ENCODE results near the gene SUN3. TPM values are rescaled to one million over a fixed set of nuclear protein-coding genes. Genes with fewer than 3 reads are reported as not detected.

Gene SUN3
- total and polyA plus RNA-seq, 9 of the 15 experiments (the other 6 are each of a cell fraction or from before 2014, with no cell fraction given) = 0.04 to 0.06 TPM; not detected in 7

DNA sequence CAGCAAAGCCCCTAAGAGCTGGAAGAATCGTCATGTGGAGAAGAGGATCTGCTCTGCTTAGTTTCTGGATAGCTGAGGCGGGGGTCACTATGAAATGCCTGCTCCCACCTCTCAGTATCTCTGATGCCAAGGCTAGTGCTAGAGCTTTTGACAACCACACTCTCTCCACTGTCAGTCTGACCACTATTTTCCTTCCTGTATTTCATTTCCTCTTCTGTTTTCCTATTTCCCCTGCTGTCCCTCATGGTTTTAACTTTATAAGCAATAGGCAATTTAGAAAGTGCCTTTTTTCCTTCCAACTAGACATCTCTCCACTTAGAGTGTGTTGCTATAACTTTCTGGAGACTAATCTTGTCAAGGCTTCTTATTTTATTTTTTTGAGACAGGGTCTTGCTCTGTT is 30.1 kb upstream of the SUN3 start:
- 0% methylated on average over 2 of the region's 2 CpGs for WGBS (ENCODE audit: insufficient coverage, low coverage, missing lambda C conversion rate)
- DNase-seq (ENCODE audit: extremely low read depth in 1 of 4, low spot score in 3 of 4) (no peak), FAIRE-seq (no peak), ATAC-seq (no peak)
- Histone ChIP-seq H3K9me1 (ENCODE audit: control insufficient read depth, insufficient read depth, low read length) (no peaks in the 10 kb centered on the region), H3K9ac (ENCODE audit: insufficient read depth in 1 of 2, low read depth in 2 of 2, low read length in 2 of 2) (no peak overlapping the region), H3K4me3 (no peak overlapping the region), H3K79me2 (ENCODE audit: control insufficient read depth, insufficient read depth, low read length) (no peaks in the 10 kb centered on the region), H3K27ac (ENCODE audit: extremely low read depth, low read depth, low read length) (no peak overlapping the region), H3K27me3 (ENCODE audit: control insufficient read depth in 2 of 2, insufficient read depth in 2 of 2, low read length in 2 of 2) (no peaks in the 10 kb centered on the region), H3K4me2 (ENCODE audit: insufficient read depth, low read length) (no peak overlapping the region), H2AFZ (ENCODE audit: low read depth, low read length) (no peak overlapping the region), H4K20me1 (replicated peaks; ENCODE audit: control insufficient read depth, insufficient read depth, low read length) (no peaks in the 10 kb centered on the region), H3K9me3 (replicated peaks; ENCODE audit: control insufficient read depth, insufficient read depth, low read depth, low read length) (no peaks in the 10 kb centered on the region), H3K36me3 (ENCODE audit: control insufficient read depth, insufficient read depth, low read length) (no peaks in the 10 kb centered on the region), H3K4me1 (replicated peaks in 1 of 2; ENCODE audit: control insufficient read depth in 2 of 2, insufficient read depth in 2 of 2, low read length in 2 of 2) (no peaks in the 10 kb centered on the region)
- in situ Hi-C loops (cut with MboI) = no loop called here
- intact Hi-C loops (cut with micrococcal nuclease) = no loop called here
- BruUV-seq (replicated peaks) = no TSS peak
- ChIA-PET POLR2A (no interaction called here), CTCF (ENCODE audit: low intra/inter-chr PET ratio) (no interaction called here)
- no peak for TF ChIP-seq POU5F1 (IDR thresholded peaks at IDR 0.05; ENCODE audit: borderline replicate concordance, low read depth, low read length, partially characterized antibody)

GRCh38 chr7:48053736-48054135 is 24.8 kb upstream of the SUN3 start:
- WGBS (ENCODE audit: insufficient coverage, low coverage, missing lambda C conversion rate) = 0% methylated on average over 2 of the region's 2 CpGs
- DNase-seq (ENCODE audit: extremely low read depth in 1 of 4, low spot score in 3 of 4) (no peak), ATAC-seq (no peak), FAIRE-seq (no peak)
- in situ Hi-C loops (cut with MboI) = no loop called here
- no TSS peak for BruUV-seq (replicated peaks)
- H3K79me2 ChIP-seq (ENCODE audit: control insufficient read depth, insufficient read depth, low read length) = no peaks in the 10 kb centered on the region
- no peaks in the 10 kb centered on the region for H3K9me1 ChIP-seq (ENCODE audit: control insufficient read depth, insufficient read depth, low read length)
- CTCF ChIA-PET (ENCODE audit: low intra/inter-chr PET ratio) = no interaction called here
- POLR2A ChIA-PET = no interaction called here
- no peaks in the 10 kb centered on the region for H3K9me3 ChIP-seq (replicated peaks; ENCODE audit: control insufficient read depth, insufficient read depth, low read depth, low read length)
- H2AFZ ChIP-seq (ENCODE audit: low read depth, low read length) = no peak overlapping the region
- no peak overlapping the region for H3K4me2 ChIP-seq (ENCODE audit: insufficient read depth, low read length)
- no peaks in the 10 kb centered on the region for H3K4me1 ChIP-seq (replicated peaks in 1 of 2; ENCODE audit: control insufficient read depth in 2 of 2, insufficient read depth in 2 of 2, low read length in 2 of 2)
- H3K9ac ChIP-seq (ENCODE audit: insufficient read depth in 1 of 2, low read depth in 2 of 2, low read length in 2 of 2) = no peak overlapping the region
- no peaks in the 10 kb centered on the region for H4K20me1 ChIP-seq (replicated peaks; ENCODE audit: control insufficient read depth, insufficient read depth, low read length)
- H3K4me3 ChIP-seq = no peak overlapping the region
- intact Hi-C loops (cut with micrococcal nuclease) = no loop called here
- H3K36me3 ChIP-seq (ENCODE audit: control insufficient read depth, insufficient read depth, low read length) = no peaks in the 10 kb centered on the region
- no peak overlapping the region for H3K27ac ChIP-seq (ENCODE audit: extremely low read depth, low read depth, low read length)
- H3K27me3 ChIP-seq (ENCODE audit: control insufficient read depth in 2 of 2, insufficient read depth in 2 of 2, low read length in 2 of 2) = peaks cover 6 to 8% of the 10 kb centered on the region in 2 experiments; a peak in 3 of 5 replicates
- TF ChIP-seq, protein P1, sequence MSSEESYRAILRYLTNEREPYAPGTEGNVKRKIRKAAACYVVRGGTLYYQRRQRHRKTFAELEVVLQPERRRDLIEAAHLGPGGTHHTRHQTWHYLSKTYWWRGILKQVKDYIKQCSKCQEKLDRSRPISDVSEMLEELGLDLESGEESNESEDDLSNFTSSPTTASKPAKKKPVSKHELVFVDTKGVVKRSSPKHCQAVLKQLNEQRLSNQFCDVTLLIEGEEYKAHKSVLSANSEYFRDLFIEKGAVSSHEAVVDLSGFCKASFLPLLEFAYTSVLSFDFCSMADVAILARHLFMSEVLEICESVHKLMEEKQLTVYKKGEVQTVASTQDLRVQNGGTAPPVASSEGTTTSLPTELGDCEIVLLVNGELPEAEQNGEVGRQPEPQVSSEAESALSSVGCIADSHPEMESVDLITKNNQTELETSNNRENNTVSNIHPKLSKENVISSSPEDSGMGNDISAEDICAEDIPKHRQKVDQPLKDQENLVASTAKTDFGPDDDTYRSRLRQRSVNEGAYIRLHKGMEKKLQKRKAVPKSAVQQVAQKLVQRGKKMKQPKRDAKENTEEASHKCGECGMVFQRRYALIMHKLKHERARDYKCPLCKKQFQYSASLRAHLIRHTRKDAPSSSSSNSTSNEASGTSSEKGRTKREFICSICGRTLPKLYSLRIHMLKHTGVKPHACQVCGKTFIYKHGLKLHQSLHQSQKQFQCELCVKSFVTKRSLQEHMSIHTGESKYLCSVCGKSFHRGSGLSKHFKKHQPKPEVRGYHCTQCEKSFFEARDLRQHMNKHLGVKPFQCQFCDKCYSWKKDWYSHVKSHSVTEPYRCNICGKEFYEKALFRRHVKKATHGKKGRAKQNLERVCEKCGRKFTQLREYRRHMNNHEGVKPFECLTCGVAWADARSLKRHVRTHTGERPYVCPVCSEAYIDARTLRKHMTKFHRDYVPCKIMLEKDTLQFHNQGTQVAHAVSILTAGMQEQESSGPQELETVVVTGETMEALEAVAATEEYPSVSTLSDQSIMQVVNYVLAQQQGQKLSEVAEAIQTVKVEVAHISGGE (CRISPR knock-in tag; IDR thresholded peaks at IDR 0.05) = no peak
- TF ChIP-seq VEZF1 (CRISPR knock-in tag; IDR thresholded peaks at IDR 0.05) (no peak), HMG20B (CRISPR knock-in tag; IDR thresholded peaks at IDR 0.05) (no peak), TEAD4 (IDR thresholded peaks at IDR 0.05; ENCODE audit: low read length) (no peak), TEAD4 (CRISPR knock-in tag; IDR thresholded peaks at IDR 0.05; ENCODE audit: borderline replicate concordance) (no peak), MCM7 (IDR thresholded peaks at IDR 0.05) (no peak)
- TF ChIP-seq, protein P2, sequence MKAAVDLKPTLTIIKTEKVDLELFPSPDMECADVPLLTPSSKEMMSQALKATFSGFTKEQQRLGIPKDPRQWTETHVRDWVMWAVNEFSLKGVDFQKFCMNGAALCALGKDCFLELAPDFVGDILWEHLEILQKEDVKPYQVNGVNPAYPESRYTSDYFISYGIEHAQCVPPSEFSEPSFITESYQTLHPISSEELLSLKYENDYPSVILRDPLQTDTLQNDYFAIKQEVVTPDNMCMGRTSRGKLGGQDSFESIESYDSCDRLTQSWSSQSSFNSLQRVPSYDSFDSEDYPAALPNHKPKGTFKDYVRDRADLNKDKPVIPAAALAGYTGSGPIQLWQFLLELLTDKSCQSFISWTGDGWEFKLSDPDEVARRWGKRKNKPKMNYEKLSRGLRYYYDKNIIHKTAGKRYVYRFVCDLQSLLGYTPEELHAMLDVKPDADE (conservative IDR thresholded peaks at IDR 0.05; ENCODE audit: control insufficient read depth, low read depth, low read length) = no peak
